Adrenal gland (tissue), 5 donors: ENCODE data around the gene CD59.

Experiments
- CTCF ChIP-seq, 6 experiments: fragments of 450-650 bp in 4 of 6; fragments of 200-600 bp in 2 of 6; sonication (generic) in 1 of 6; IDR thresholded peaks; 1 replicate in 5 of 6; 2 replicates in 1 of 6; pipeline versions ENCODE4 v1.5.1 to v1.8.0; 2016 to 2021; ENCODE audit warnings: antibody characterized with exemption in 6 of 6, mild to moderate bottlenecking in 2 of 6, moderate library complexity in 1 of 6
- POLR2A ChIP-seq, 2 donors: fragments of 450-650 bp; IDR thresholded peaks; one replicate each; pipeline ENCODE4 v1.6.1; 2017; ENCODE audit warnings: antibody characterized with exemption in 2 of 2, mild to moderate bottlenecking in 2 of 2, moderate library complexity in 1 of 2
- donor health status: DM: no; HTN: no; CAD: no.

GRCh38 chr11:33773404-33773986, 37.3 kb upstream of the CD59 start:
- TF ChIP-seq CTCF (IDR thresholded peaks at IDR 0.05), result no peak
- no peak for TF ChIP-seq POLR2A (IDR thresholded peaks at IDR 0.05)
